Smooth muscle cell (in vitro differentiated cells): Measurements from ENCODE around the gene HELT. TPM values are rescaled to one million over a fixed set of nuclear protein-coding genes. Genes with fewer than 3 reads are reported as not detected.
"Not testable (repeated sequence)": the region's sequence is repeated elsewhere in the genome, so short reads cannot be mapped to it uniquely, and the experiment has no call there.

Experiments used
- DNase-seq: peaks from one replicate; lab custom pipeline; 2025; ENCODE audit not compliant: unreplicated experiment; lab: John Stamatoyannopoulos, UW
- H2AFZ ChIP-seq: fragments of 200-600 bp; sonication (generic); 2 replicates; pipeline ENCODE4 v1.6.0; 2016; ENCODE audit warnings: antibody characterized with exemption, low read depth, mild to moderate bottlenecking
- H3F3A ChIP-seq: fragments of 200-600 bp; sonication (generic); 2 replicates; pipeline ENCODE4 v1.6.0; 2017; ENCODE audit warnings: antibody characterized with exemption, low read depth
- H3K27ac ChIP-seq: fragments of 200-600 bp; sonication (generic); 2 replicates; pipeline ENCODE4 v1.5.1; 2016; ENCODE audit warnings: low read depth, mild to moderate bottlenecking
- H3K27me3 ChIP-seq: fragments of 200-600 bp; sonication (generic); 2 replicates; pipeline ENCODE4 v1.6.1; 2016; ENCODE audit warnings: low read depth, mild to moderate bottlenecking
- H3K36me3 ChIP-seq: fragments of 200-600 bp; sonication (generic); 2 replicates; pipeline ENCODE4 v1.5.1; 2016; ENCODE audit warnings: low read depth
- H3K4me1 ChIP-seq: fragments of 200-600 bp; sonication (generic); 2 replicates; pipeline ENCODE4 v1.5.1; 2016; ENCODE audit warnings: low read depth
- H3K4me2 ChIP-seq: fragments of 200-600 bp; sonication (generic); 2 replicates; pipeline ENCODE4 v1.6.0; 2016; ENCODE audit warnings: mild to moderate bottlenecking
- H3K4me3 ChIP-seq: fragments of 200-600 bp; sonication (generic); 2 replicates; pipeline ENCODE4 v1.5.1; 2016; ENCODE audit warnings: mild to moderate bottlenecking
- H3K79me2 ChIP-seq: fragments of 200-600 bp; sonication (generic); 2 replicates; pipeline ENCODE4 v1.6.0; 2016; ENCODE audit warnings: low read depth, mild to moderate bottlenecking
- H3K9ac ChIP-seq: fragments of 200-600 bp; sonication (generic); 2 replicates; pipeline ENCODE4 v1.6.0; 2016; ENCODE audit warnings: low read depth
- H3K9me3 ChIP-seq: fragments of 200-600 bp; sonication (generic); replicated peaks from 2 replicates; pipeline ENCODE4 v1.5.1; 2016; ENCODE audit warnings: low read depth
- H4K20me1 ChIP-seq: fragments of 200-600 bp; sonication (generic); 2 replicates; pipeline ENCODE4 v1.6.0; 2016; ENCODE audit warnings: low read depth
- CTCF ChIP-seq: fragments of 200-600 bp; sonication (generic); IDR thresholded peaks from 2 replicates; pipeline ENCODE4 v1.5.1; 2017; ENCODE audit warnings: borderline replicate concordance, mild to moderate bottlenecking, antibody characterized with exemption; ENCODE audit not compliant: insufficient read depth, poor library complexity, severe bottlenecking
- WGBS: methylation state at CpG from one replicate; pipeline ENCODE4 v1.1.7; 2016; ENCODE audit warnings: low lambda C conversion rate; 5-methylcytosine and 5-hydroxymethylcytosine counted together
- polyA plus RNA-seq: library from polyadenylated mRNA; unstranded; fragments of >200 nt; fragmentation: Nextera tagmentation; extraction: Ambion mirVana; gene quantifications from 2 replicates; pipeline ENCODE4 v1.2.1, GENCODE V29; 2016
- total RNA-seq: library from RNA; depleted of rRNA; stranded (reverse); fragments of >200 nt; gene quantifications from 2 replicates; pipeline ENCODE4 v1.2.3, GENCODE V29; 2014

Gene HELT
- total RNA-seq (not detected in 2 replicates), polyA plus RNA-seq (not detected in 2 replicates)

GRCh38 chr4:185017964-185018772 lies at the start of gene HELT:
Gene HELT (plus strand): TSS chr4:185018490. CDS start chr4:185018929, 439 bp downstream.
- Histone ChIP-seq H3K9me3 (no peaks in the 10 kb centered on the region), H3K4me3 (no peak within 1 kb of the TSS), H3K4me2 (no peak within 1 kb of the TSS), H3K79me2 (no peaks in the 10 kb centered on the region), H3K27me3 (peaks cover 100% of the 10 kb centered on the region), H3K36me3 (no peaks in the 10 kb centered on the region), H3K9ac (no peak within 1 kb of the TSS), H3F3A (no peaks in the 10 kb centered on the region), H2AFZ (no peak within 1 kb of the TSS), H3K4me1 (peaks cover 42% of the 10 kb centered on the region), H3K27ac (no peak within 1 kb of the TSS), H4K20me1 (no peaks in the 10 kb centered on the region)
- no peak for DNase-seq
- TF ChIP-seq CTCF = no peak
- WGBS = 2% methylated on average over 58 of the region's 58 CpGs

- no peaks in the 10 kb centered on the region for H3K79me2 ChIP-seq
- no peaks in the 10 kb centered on the region for H3K36me3 ChIP-seq
- H3K4me3 ChIP-seq = no peak overlapping the region
- H3K27me3 ChIP-seq = no peaks in the 10 kb centered on the region
- no peak overlapping the region for H3K27ac ChIP-seq
- no peak overlapping the region for H2AFZ ChIP-seq
- DNase-seq = no peak
- no peak overlapping the region for H3K4me2 ChIP-seq
- no peak overlapping the region for H3K9ac ChIP-seq
- H3F3A ChIP-seq = no peaks in the 10 kb centered on the region
- H3K9me3 ChIP-seq = no peaks in the 10 kb centered on the region
- 80% methylated on average over 5 of the region's 5 CpGs for whole genome bisulfite sequencing
- no peak for TF ChIP-seq CTCF
- H3K4me1 ChIP-seq = no peaks in the 10 kb centered on the region
- H4K20me1 ChIP-seq = no peaks in the 10 kb centered on the region
Observed at GRCh38 chr4:184968784-184969201, 49.5 kb upstream of the HELT start.

- Histone ChIP-seq H2AFZ (no peak overlapping the region), H3K27ac (no peak overlapping the region), H4K20me1 (no peaks in the 10 kb centered on the region), H3K4me1 (no peaks in the 10 kb centered on the region), H3K79me2 (no peaks in the 10 kb centered on the region), H3K9ac (no peak overlapping the region), H3K9me3 (no peaks in the 10 kb centered on the region), H3K4me2 (no peak overlapping the region), H3F3A (no peaks in the 10 kb centered on the region), H3K36me3 (no peaks in the 10 kb centered on the region), H3K27me3 (no peaks in the 10 kb centered on the region), H3K4me3 (no peak overlapping the region)
- TF ChIP-seq CTCF = no peak
- DNase-seq = no peak
- WGBS = 95% methylated on average over 5 of the region's 5 CpGs
Observed at GRCh38 chr4:184969610-184970009, 48.7 kb upstream of the HELT start.

GRCh38 chr4:184972991-184973390 lies 45.3 kb upstream of the HELT start:
- H3K27ac ChIP-seq = no peak overlapping the region
- H2AFZ ChIP-seq = no peak overlapping the region
- H4K20me1 ChIP-seq = no peaks in the 10 kb centered on the region
- no peak overlapping the region for H3K4me3 ChIP-seq
- no peak overlapping the region for H3K4me2 ChIP-seq
- no peaks in the 10 kb centered on the region for H3K4me1 ChIP-seq
- H3K79me2 ChIP-seq = no peaks in the 10 kb centered on the region
- no peaks in the 10 kb centered on the region for H3K27me3 ChIP-seq
- H3F3A ChIP-seq = no peaks in the 10 kb centered on the region
- DNase-seq = no peak
- no peak for TF ChIP-seq CTCF
- no peak overlapping the region for H3K9ac ChIP-seq
- H3K36me3 ChIP-seq = no peaks in the 10 kb centered on the region
- WGBS = 92% methylated on average over 7 of the region's 7 CpGs
- H3K9me3 ChIP-seq = no peaks in the 10 kb centered on the region

GRCh38 chr4:184976348-184976747 lies 41.9 kb upstream of the HELT start:
- not testable (repeated sequence) for H3K27ac ChIP-seq, DNase-seq, H4K20me1 ChIP-seq, H3K79me2 ChIP-seq, H2AFZ ChIP-seq, H3K4me1 ChIP-seq, H3K9ac ChIP-seq, H3K36me3 ChIP-seq, H3K4me3 ChIP-seq, H3K27me3 ChIP-seq, H3K9me3 ChIP-seq, H3F3A ChIP-seq, H3K4me2 ChIP-seq
- WGBS = 90% methylated on average over 2 of the region's 2 CpGs
